NCI-H146 treated with DMSO at 0.1 percent for 48 hours (cell line): ENCODE data around the gene WNK2.

Source experiments
- DNase-seq: peaks from one replicate; lab custom pipeline; 2025; ENCODE audit not compliant: unreplicated experiment; lab: John Stamatoyannopoulos, UW

WNK2 gene

GRCh38 chr9:93264338-93265125, 80.6 kb downstream of the WNK2 start:
- DNase-seq: no peak

GRCh38 chr9:93265301-93265971, 81.5 kb downstream of the WNK2 start:
- no peak for DNase-seq

- no peak for DNase-seq
These were observed 82.0 kb downstream of the WNK2 start for GRCh38 chr9:93265972-93266371.

- DNase-seq: no peak
These were observed 82.6 kb downstream of the WNK2 start for GRCh38 chr9:93266521-93267001.

- no peak for DNase-seq
These were observed 83.2 kb downstream of the WNK2 start for GRCh38 chr9:93267091-93267541.

- no peak for DNase-seq
These were observed 84.0 kb downstream of the WNK2 start for GRCh38 chr9:93267681-93268505.

- DNase-seq: peak; percentile 81
These were observed 84.8 kb downstream of the WNK2 start for GRCh38 chr9:93268551-93269314.

GRCh38 chr9:93270976-93271375, 87.0 kb downstream of the WNK2 start:
- no peak for DNase-seq

- no peak for DNase-seq
These were observed 93.0 kb downstream of the WNK2 start for GRCh38 chr9:93276973-93277372.

- no peak for DNase-seq
These were observed 94.2 kb downstream of the WNK2 start for GRCh38 chr9:93278144-93278543.

- no peak for DNase-seq
These were observed 96.8 kb downstream of the WNK2 start for GRCh38 chr9:93280661-93281259.

- DNase-seq: peak; percentile 65
These were observed 102.6 kb downstream of the WNK2 start for GRCh38 chr9:93286252-93287188.

GRCh38 chr9:93287189-93287552, 103.2 kb downstream of the WNK2 start:
- DNase-seq: no peak

- no peak for DNase-seq
These were observed 103.7 kb downstream of the WNK2 start for GRCh38 chr9:93287593-93287992.

- DNase-seq: no peak
These were observed 104.4 kb downstream of the WNK2 start for GRCh38 chr9:93288341-93288740.

- DNase-seq: no peak
These were observed 105.2 kb downstream of the WNK2 start for GRCh38 chr9:93288891-93289883.

- no peak for DNase-seq
These were observed 106.8 kb downstream of the WNK2 start for GRCh38 chr9:93290495-93291434.
